ENCODE data around the gene WDFY2.
A peak's percentile ranks its signal among the peaks of the same experiment; 100 is the strongest.

Gene WDFY2

DNA sequence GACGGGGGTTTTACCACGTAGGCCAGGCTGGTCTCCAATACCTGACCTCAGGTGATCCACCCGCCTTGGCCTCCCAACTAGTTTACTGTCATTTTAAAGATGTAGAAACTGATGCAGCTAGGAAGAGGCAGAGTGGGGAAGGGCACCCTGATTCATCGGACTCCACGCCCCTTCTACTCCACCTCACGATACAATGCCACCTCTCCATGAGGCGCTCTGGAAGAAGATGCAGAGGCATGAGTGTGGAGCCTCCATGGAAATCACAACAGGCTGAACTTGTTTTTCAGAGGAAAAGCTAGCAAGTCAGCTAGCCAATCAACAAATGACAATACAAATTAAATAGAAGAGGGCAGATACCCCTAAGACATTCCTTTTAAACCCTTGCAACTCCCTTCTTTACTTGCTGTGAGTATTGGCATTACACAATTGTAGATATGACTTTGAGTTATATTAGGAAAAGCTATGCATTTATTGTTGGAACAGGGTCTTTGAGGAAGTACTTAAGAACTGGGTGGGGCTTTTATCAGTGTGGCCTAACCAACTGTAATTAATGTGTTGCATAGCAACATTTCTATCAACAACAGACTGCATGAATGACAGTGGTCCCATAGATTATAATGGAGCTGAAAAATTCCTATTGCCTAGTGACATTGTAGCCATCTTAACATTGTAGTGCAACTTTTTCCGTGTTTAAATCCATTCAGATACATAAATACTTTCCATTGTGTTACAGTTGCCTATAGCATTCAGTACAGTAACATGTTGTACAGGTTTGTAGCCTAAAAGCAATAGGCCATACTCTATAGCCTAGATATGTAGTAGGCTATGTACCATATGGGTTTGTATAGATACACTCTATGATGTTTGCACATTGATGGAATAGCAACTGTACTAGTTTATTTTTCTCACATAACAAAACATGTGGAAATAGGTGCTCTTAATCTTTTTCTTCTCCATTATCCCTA, 17.6 kb downstream of the WDFY2 start:
- no peak for DNase-seq (ENCODE audit: low read depth)

DNA sequence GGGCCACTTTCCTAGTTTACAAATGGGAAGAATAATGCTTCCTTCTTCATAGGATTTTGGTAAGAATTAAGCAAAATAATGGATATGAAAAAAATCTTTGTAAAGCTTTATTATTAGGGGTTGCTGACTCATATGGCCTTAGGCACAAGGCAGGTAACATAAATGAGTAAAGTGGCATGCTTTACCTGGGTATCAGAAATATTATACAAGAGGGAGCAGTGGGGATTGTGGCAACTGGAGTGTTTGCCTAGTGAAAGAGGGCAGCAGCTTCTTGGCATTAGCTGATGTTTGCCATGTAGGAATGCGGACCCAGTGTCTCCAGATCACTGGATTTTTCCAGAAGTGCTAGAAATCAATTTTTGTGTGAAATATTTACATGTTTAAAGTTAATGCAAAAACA, 19.5 kb downstream of the WDFY2 start:
- DNase-seq (ENCODE audit: low read depth): no peak

DNA sequence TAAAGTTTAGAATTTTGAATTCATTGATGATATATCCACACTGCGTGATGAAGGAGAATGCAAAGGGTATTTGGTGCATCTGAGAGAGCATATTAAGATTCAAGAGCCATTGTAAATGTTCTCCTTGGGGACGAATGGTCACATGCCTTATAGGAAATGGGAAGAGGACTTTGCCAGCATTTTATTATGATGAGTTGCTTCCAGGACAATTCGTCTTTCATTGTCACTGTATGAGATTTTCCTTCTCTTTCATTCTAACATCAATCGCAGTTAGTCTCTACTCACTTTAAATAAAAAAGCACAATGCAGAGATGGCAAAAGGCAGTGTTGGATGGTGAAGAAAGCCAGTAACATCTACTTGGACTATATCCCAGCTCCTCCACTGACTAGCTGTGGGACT, 21.4 kb downstream of the WDFY2 start:
- no peak for DNase-seq (ENCODE audit: low read depth)

DNA sequence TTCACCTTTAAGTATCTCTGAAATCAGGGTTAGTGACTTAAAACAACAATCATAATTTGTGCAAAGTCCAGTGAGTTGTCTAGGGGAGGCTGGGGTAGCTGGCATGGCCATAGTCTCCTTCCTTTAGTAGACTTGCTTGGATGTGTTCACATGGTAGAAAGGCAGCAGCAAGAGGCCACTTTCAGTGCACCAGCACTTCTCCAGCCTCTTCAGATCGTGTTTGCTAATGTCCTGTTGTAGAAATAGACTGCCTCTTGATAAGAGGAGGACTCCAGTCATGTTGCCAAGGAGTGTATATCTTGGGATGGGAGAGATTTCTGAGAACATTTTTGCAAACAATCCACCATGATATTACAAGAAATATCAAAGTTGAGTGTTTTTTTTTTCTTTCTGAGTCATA, 22.9 kb downstream of the WDFY2 start:
- no peak for DNase-seq (ENCODE audit: low read depth)

DNA sequence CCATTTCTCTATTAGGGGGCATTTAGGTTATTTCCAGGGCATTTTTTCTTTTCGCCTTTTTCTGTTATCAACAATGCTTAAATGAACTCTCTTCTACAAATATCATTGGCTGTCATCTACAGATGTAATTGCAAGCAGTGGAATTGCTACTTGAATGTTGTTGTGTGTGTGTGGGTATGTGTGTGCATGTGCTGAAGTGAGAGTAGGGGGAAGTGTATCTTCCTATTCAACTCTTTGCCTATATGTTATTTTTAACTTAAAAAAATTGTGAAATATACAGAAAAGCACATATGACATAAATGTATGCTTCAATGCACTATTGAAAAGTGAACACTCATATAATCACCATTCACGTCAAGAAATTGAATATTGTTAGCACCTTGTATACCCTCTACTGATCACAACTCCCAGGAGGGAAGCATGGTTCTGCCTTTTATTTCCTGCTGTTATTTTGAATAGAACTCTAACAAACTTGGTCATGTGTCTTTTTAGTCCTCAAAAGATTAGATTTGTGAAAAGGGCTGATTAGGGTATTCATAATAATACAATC, 24.7 kb downstream of the WDFY2 start:
- DNase-seq (ENCODE audit: low read depth): no peak

DNA sequence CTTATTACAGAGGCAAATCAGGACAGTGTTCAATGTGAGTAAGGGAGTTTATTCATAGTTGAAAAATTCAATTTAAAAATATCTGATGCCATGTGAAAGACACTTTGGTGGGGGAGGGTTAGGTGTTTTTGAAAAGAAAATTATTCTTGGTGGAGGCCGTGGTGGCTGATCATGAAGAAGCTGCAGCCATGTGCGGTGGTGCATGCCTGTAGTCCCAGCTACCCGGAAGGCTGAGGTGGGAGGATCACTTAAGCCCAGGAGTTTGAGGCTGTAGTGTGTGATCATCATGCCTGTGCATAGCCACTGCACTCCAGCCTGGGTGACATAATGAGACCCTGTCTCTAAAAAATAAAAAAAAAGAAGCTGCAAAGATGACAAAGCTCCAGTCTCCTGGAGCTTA, 28.6 kb downstream of the WDFY2 start:
- no peak for DNase-seq (ENCODE audit: low read depth)

DNA sequence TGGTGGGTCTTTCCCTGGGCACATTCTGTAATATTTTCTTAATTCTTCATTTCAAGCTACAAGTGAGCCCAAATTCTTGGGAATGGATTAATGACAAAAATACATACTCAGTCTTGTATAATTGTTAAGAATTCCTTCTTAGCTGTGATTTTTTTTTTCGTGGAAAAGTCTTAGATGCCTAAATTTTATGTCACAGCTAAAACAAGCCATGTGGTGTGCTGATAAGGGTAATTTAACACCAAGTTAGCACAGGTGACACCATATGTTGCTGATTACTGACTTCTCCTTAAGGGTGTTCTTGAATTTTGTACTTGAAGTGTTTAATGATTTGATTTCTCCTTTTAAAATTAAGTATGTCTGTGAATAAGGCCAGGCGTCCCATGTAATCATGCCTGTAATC, 29.3 kb downstream of the WDFY2 start:
- no peak for DNase-seq (ENCODE audit: low read depth)

DNA sequence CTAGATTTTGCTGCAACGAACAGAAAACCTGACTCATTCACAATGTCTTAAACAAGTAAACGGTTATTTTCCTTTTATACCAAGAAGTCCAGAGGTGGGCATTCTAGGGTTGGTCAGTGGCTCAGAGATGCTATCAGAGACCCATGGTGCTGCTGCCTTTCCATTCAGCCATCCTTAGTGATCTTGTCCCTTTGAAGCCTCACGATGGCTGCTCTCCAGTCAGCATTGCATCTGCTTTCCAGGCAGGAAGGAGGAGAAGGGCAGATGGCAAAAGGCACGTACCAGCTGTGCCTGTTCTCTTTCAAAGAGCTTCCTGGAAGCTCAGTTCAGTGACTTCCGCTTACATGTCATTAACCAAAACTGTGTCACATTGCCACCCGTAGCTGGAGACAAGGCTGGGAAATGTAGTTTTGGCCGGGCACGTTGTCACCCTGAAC, 30.1 kb downstream of the WDFY2 start:
- DNase-seq (ENCODE audit: low read depth): peak; percentile 4

DNA sequence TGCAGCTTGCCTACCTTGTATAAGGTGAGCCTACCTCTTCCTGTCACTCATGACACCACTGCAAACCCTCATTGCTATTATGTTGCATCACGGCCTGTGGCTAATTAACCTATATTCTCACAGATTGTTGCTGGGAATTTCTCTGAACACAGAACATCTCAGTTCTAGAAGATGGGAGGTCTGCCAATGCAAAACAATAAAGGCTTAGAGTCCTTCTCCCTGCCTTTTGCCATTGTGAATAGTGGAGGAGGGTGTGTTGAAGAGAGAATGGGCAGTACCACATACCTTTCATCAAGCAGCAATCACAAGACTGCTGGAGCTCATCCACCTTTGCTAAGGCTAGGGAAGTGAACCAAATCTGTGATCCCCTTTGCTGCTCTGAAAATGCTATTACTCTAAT, 34.4 kb downstream of the WDFY2 start:
- DNase-seq (ENCODE audit: low read depth): no peak

DNA sequence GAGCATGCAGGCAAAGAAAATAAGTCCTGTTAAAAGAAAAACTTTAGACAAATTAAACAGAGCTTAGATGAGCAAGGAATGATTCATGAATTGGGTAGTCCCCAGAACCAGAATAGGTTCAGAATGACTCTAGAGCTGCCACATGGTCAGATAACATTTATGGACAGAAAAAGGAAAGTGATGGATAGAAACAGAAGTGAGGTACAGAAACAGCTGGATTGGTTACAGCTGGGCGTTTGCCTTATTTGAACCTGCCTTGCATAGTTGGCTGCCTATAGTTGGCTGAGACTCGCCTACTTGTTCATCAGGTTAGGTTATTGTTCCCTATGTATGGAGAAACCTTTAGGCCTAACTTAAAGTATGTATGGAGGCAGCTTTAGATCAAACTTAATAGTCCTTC, 35.4 kb downstream of the WDFY2 start:
- DNase-seq (ENCODE audit: low read depth): no peak

DNA sequence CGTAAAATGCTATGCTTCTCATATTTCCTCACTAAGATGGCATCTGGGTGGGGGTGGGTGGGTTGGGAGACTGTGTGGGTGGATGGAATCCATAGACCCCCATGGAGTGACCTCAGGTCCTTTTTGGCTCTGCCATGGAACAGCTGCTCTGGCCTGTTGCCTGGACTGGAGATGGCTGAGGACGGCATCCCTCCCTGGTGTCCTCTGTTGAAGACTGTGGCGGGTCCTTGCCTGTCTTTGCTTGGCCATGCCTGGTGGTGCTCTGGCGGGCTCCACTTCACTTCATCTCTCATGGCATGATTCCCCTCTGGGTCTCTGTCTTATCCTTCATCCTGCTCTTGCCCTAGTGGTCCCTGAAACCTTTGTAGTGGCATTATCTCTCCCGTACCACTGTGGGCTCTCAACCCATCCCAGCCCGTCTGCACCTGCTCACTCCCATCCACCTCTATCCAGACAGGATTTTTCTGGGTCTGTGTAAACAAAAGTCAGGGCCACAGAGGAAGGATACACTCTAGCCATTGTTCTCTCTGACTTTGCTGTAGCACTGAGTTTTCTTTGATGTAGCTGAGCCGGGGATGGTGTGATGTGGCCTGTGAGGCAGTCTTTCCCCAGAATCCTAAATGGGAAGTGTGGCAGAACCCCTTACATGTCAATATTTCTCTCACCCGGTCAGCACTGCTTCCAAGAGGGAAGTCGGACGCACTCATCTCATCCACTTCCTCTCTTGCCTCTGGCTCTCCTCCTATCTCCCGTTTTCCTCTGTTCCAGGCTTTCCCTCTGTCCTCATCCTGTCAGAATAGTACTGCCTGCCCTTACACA, 36.1 kb downstream of the WDFY2 start:
- DNase-seq (ENCODE audit: low read depth): no peak

DNA sequence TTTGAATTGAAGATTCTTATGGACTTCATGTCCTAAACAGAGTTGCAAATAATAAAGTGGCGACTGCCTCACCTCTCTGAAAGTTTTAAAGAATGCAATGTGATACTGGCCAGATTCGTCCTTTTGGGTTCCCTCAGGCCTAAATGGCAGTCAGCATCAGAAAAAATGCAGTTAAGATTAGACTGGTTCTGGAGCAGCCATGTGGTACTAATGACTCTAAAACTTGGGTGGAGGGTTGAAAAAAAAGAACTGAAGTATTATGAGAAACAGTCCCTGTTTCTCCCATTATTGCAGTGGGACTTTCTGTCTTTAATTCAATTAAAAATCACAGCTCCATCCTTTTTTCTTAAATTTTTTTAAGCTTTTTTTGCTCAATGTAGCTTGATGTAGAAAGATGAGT, 37.3 kb downstream of the WDFY2 start:
- no peak for DNase-seq (ENCODE audit: low read depth)

DNA sequence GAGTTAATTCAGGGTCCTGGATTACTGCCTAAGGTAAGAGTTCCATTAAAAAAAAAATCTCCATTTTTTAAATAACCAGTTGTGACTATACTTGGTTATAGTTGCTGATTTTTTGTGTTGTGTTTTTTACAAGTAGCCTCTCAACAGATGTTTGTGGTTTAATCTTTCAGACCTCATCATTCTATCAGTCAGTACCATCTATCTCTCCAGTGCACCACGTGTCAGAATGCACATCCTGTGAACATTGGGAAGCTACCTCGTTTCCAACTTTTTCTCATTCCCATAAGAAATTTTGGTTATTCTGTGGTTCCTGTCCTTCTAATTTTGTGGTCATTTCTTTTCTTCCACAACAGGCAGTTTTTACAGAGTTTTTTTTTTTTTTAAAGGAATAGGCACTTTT, 39.2 kb downstream of the WDFY2 start:
- no peak for DNase-seq (ENCODE audit: low read depth)

DNA sequence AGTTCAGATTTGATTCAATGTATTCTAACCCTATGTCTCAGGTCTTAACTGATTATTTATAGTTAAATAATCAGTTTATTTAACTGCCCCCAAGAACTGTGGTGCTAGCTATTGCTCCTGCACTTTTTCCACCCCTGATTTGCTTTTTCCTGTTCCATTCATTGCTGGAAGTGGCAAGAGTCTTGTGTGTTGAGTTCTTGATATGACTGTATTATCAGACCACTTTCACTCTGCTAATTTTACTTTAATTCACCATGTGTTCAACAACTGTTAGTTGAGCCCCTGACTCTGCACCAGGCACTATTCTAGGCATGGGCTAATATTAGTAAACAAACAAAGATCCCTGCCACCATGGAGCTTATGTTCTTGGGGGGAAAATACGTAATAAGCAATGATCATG, 39.9 kb downstream of the WDFY2 start:
- no peak for DNase-seq (ENCODE audit: low read depth)

DNA sequence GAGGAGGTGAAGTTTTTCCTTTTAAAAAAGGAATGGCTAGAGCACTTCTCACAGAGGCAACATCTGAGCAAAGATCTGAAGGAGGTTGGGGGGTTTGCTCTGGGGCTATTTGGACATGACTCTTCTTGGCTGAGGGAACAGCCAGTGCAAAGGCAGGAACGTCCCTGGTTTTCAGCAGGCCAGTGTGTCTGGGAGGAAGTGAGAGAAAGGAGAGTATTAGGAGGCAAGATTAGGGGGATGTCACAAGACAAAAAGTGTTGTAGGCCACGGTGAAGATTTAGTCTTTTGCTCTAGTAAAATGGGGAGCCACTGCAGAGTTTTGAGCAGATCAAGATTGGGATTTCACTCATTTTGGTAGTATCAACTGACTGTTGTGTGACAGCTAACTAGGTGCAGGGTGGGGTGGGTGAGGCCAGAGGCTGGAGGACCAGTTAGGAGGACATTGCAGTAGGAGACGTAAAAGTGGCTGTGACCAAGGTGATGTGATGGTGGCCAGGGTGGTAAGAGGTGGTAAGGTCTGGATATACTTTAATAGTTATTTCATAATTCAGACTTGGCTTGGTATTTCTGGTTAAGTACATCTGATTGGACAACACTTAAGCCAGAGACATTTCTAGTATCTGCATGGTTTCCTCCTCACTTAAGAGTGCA, 40.6 kb downstream of the WDFY2 start:
- DNase-seq (ENCODE audit: low read depth): no peak

DNA sequence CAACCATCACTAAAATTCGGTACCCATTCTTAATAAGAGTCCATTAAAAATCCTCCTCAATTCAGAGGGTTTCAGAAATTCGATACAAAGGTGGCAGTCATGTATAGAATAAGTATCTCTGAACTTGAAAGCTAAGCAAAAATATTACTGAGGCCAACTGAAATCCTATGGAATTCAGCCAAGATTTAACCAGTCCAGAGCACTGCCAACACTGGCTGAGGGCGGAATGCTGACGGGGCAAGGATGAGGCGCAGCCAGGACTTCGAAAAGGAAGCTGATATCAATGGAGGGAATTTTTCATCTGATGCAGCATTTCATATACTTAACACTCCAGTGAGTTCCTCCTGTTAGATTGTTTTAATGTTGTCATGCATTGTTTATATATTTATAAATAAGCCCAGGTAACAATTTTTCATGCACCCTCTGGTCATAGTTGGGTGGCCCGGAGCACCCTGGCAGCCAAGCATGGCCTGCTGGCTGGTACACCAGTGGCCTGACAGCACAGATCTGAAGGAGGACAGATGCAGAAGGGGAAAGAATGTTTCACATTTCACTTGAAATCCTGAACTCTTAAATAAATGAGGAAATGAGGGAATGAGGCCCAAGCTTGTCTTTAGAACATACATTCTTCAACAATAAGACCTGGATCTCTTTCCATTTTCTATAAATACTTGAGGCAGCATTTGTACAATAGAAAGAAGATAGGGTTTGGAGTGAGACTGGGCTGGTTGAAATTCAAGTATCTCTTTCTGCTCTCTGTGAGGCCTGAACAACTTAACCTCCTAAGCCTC, 41.5 kb downstream of the WDFY2 start:
- DNase-seq (ENCODE audit: low read depth): no peak

DNA sequence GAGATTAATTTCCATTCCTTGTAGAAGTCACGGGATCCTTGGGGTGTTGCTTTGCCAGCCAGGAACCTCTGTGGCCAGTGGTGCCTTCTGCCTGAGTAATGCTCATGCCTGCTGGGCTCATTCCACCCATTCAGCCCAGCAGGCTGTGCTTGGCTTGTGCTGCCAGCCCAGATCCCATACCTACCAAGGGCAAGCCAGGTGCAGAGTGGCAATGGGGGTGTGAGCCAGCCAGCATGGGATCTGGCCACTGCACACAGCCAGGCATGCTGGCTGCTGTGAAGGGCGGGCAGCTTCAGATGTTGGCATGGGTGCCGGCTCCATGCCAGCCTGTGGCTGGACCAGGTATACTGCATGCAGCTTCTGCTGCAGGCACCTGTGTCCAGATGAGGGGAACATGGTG, 42.5 kb downstream of the WDFY2 start:
- DNase-seq (ENCODE audit: low read depth): no peak

DNA sequence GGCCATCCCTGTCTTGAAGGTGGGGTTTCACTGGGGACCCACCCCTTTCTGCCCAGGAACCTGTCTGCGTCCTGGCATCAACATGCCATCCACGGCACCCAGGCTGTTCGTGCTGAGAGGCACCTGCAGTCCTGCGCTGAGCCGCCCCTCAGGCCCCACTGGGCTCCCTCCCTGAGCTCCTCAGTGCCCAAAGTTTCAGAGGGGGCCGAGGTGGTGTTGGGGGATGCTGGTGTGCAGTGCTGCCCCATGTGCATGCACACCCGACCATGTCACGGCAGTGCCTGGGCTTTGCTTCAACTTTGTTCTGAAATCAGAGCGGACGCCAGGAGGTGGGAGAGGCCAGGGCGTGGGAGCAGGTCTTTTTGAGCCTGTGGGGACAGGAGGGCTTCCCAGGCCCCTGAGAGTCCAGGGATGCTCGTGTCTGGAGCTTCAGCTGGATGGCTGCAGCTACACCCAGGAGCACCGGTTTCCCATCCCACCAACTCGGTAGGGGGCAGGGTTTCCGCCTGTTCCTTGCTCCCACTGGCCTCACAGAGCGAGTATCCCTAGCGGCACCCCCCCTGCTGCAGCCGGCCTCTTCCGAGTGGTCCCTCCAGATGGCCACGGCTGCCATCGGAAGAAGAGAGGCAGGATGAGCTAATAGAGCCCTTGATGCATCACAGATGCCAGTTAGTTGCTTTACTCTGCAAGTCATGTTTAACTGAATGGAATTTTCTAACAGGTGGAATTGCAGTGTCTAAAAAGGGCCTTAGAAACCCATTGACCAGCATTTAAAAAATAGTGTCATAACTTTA, 44.0 kb downstream of the WDFY2 start:
- no peak for DNase-seq (ENCODE audit: low read depth)

DNA sequence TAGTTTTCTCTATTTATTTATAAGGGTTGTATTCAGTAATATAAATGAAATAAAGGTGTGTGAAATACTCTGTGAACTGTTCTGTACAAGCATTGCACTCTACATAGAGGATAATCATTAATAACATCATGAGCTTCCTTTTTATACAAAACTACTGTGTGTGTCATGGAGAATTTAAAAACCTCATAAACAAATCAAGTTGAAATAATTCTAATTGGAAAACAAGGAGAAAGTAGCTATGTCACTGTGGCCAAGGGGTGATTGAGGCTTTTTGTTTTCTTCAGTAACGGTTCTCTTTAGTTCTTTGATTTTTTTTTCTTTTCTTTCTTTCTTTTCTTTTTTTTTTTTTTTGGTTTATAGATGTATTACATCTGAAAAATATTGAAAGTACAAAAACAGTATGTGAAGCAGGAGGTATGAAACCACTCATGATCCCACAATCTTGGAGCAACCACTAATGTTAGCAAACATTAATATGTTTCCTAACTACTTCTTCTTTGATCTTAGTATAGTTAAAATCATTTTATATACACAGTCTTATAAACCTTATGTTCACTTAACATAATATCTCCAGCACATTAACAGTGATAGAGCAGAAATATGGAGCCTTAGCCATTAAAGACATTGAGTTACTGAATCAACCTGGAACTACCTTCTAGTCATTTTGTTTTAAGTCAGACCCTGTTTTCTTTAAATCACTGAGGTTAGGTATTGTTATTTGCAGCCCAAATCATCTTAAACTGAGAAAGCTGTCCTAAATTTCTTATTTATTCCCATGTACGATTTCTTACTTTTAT, 45.4 kb downstream of the WDFY2 start:
- DNase-seq (ENCODE audit: low read depth): no peak

DNA sequence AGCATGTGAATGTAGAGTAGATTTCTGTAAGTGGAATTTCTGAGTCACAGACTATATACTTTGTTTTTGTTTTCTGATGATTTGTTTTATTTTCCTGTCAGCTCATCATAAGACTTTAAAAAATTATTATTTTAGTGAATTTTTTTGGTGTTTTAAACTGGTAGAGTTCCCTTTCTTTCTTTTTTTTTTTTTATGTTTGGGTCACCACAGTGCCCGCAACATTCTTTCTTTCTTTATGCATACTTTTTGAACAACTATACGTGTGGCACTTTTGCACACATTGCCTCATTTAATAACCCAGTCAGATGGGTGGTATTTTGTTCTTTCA, 46.0 kb downstream of the WDFY2 start:
- no peak for DNase-seq (ENCODE audit: low read depth)
